Small intestine (tissue), 7 donors: ENCODE results near the gene DNMT3A. TPM values are rescaled to one million over a fixed set of nuclear protein-coding genes. Genes with fewer than 3 reads are reported as not detected.

ENCODE experiments used
- DNase-seq, 2 donors: peaks; one replicate each; pipeline versions ENCODE4 v3.0.0 to v3.0.0-alpha.2; 2013
- FAIRE-seq: peaks from 2 replicates; lab custom pipeline; 2012; peaks lifted over from hg19 to GRCh38; lab: Jason Lieb, UNC
- H3K27ac ChIP-seq, 3 donors: one replicate each; pipeline ENCODE4 v1.5.1; 2013; ENCODE audit warnings: low read length in 2 of 3, mild to moderate bottlenecking in 2 of 3, control low read depth in 1 of 3, inconsistent platforms in 1 of 3, low read depth in 1 of 3, moderate library complexity in 1 of 3
- H3K27me3 ChIP-seq, 3 donors: one replicate each; pipeline ENCODE4 v1.6.1; 2013; ENCODE audit warnings: low read length in 3 of 3, inconsistent platforms in 1 of 3; ENCODE audit not compliant: control insufficient read depth in 3 of 3, insufficient read depth in 3 of 3
- H3K36me3 ChIP-seq, 3 donors: one replicate each; pipeline ENCODE4 v1.6.1; 2013; ENCODE audit warnings: low read length in 3 of 3, inconsistent platforms in 1 of 3, low read depth in 1 of 3, mild to moderate bottlenecking in 1 of 3, moderate library complexity in 1 of 3; ENCODE audit not compliant: control insufficient read depth in 3 of 3, insufficient read depth in 2 of 3
- H3K4me1 ChIP-seq, 3 donors: one replicate each; pipeline ENCODE4 v1.6.1; 2013; ENCODE audit warnings: low read length in 2 of 3, inconsistent platforms in 1 of 3, low read depth in 1 of 3, mild to moderate bottlenecking in 1 of 3, moderate library complexity in 1 of 3; ENCODE audit not compliant: control insufficient read depth in 3 of 3, insufficient read depth in 2 of 3
- H3K4me3 ChIP-seq, 3 donors: one replicate each; pipeline ENCODE4 v1.5.1; 2013; ENCODE audit warnings: low read length in 3 of 3, control low read depth in 1 of 3, inconsistent platforms in 1 of 3, low read depth in 1 of 3, mild to moderate bottlenecking in 1 of 3, moderate library complexity in 1 of 3
- H3K9me3 ChIP-seq, 2 donors: one replicate each; pipeline ENCODE4 v1.6.1; 2013; ENCODE audit warnings: low read depth in 1 of 2, low read length in 1 of 2; ENCODE audit not compliant: control insufficient read depth in 2 of 2, insufficient read depth in 1 of 2
- whole genome bisulfite sequencing, 3 donors: extraction: QIAGEN DNeasy Blood & Tissue Kit; methylation state at CpG; one replicate each; pipeline ENCODE4 v1.1.7; 2013; 5-methylcytosine and 5-hydroxymethylcytosine counted together
- polyA plus RNA-seq, 4 donors: library from polyadenylated mRNA; stranded (reverse) in 3 of 4; unstranded in 1 of 4; fragments of 200-250 nt in 3 of 4; fragments of 120-200 nt in 1 of 4; gene quantifications; one replicate each; pipeline versions ENCODE4 v1.2.1 to v1.2.3, GENCODE V29; 2013
- donor health status: healthy with polysubstance abuse.
- donor health status: control.
- donor health status: control.
- donor health status: Bipolar disorder and iron deficiency.
- donor health status: healthy.

The DNMT3A gene
- polyA plus RNA-seq, 4 donors = 3.4 to 51.2 (median 9.7) TPM

GRCh38 chr2:25201794-25202193, 139.9 kb downstream of the DNMT3A start:
- FAIRE-seq = no peak
- no peak overlapping the region for H3K4me3 ChIP-seq
- no peaks in the 10 kb centered on the region for H3K4me1 ChIP-seq
- 93 to 94% (median 93%) methylated on average over 6 to 7 of the region's 7 CpGs for WGBS, 3 donors
- H3K27ac ChIP-seq = no peak overlapping the region
- H3K27me3 ChIP-seq = no peaks in the 10 kb centered on the region
- no peak for DNase-seq
- H3K36me3 ChIP-seq = no peaks in the 10 kb centered on the region
- no peaks in the 10 kb centered on the region for H3K9me3 ChIP-seq

- 68 to 73% (median 71%) methylated on average over 6 of the region's 6 CpGs for WGBS, 3 donors
- no peak for FAIRE-seq
- Histone ChIP-seq H3K27ac (no peak overlapping the region), H3K4me3 (no peak overlapping the region), H3K9me3 (no peaks in the 10 kb centered on the region), H3K4me1 (no peaks in the 10 kb centered on the region), H3K36me3 (no peaks in the 10 kb centered on the region), H3K27me3 (no peaks in the 10 kb centered on the region)
- no peak for DNase-seq
Measured at GRCh38 chr2:25201265-25201664, 140.5 kb downstream of the DNMT3A start.

- 73 to 81% (median 74%) methylated on average over 5 of the region's 5 CpGs for WGBS, 3 donors
- DNase-seq = no peak
- no peaks in the 10 kb centered on the region for H3K36me3 ChIP-seq
- H3K9me3 ChIP-seq = no peaks in the 10 kb centered on the region
- no peak for FAIRE-seq
- H3K27ac ChIP-seq = no peak overlapping the region
- no peaks in the 10 kb centered on the region for H3K4me1 ChIP-seq
- no peak overlapping the region for H3K4me3 ChIP-seq
- H3K27me3 ChIP-seq = no peaks in the 10 kb centered on the region
Measured at GRCh38 chr2:25198576-25198975, 143.1 kb downstream of the DNMT3A start.

GRCh38 chr2:25198209-25198525, 143.6 kb downstream of the DNMT3A start:
- Histone ChIP-seq H3K27ac (no peak overlapping the region), H3K9me3 (no peaks in the 10 kb centered on the region), H3K4me1 (no peaks in the 10 kb centered on the region), H3K36me3 (no peaks in the 10 kb centered on the region), H3K27me3 (no peaks in the 10 kb centered on the region), H3K4me3 (no peak overlapping the region)
- DNase-seq = no peak
- FAIRE-seq = no peak
- WGBS, 3 donors = 52 to 61% (median 53%) methylated on average over 4 of the region's 4 CpGs

DNA sequence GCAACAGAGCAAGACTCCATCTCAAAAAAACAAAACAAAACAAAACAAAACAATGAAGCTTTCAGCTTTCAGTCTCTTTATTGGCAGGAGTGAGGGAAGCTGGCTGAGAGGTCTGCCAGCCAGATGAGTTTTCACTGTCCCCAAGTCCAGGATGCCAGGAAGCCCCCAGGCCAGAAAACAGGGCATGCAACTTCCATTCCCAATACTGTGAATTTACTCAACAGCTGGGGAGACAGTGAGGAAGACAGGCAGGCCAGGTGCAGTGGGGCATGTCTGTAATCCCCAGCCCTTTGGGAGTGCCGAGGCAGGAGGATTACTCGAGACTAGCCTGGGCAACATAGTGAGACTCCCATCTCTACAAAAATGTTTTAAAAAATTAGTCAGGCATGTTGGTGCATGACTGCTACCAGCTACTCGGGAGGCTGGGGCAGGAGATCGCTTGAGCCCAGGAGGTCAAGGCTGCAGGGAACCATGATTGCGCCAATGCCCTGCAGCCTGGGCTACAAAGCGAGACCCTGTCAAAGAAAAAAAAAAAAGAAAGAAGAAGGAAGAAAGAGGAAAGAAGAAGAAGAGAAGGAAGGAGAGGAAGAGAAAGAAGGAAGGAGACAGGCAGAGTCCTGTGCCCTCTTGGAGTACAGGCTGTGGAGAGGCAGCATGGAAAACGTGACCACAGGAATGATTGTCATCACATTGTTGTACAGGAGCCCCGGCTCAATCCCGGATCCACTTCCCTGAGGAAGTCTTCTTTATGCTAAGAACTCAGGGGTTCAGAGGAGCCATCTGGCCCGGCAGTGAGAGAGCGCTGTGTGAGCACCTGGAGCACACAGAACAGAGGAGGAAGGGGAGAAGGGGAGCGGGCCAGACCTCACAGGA, 144.2 kb downstream of the DNMT3A start:
- no peak overlapping the region for H3K27ac ChIP-seq
- FAIRE-seq = no peak
- no peaks in the 10 kb centered on the region for H3K9me3 ChIP-seq
- H3K4me1 ChIP-seq = no peaks in the 10 kb centered on the region
- H3K4me3 ChIP-seq = no peak overlapping the region
- no peaks in the 10 kb centered on the region for H3K27me3 ChIP-seq
- no peaks in the 10 kb centered on the region for H3K36me3 ChIP-seq
- 59 to 64% (median 61%) methylated on average over 12 of the region's 12 CpGs for WGBS, 3 donors
- DNase-seq = peak in 1 of 2 donors; percentile 30

DNA sequence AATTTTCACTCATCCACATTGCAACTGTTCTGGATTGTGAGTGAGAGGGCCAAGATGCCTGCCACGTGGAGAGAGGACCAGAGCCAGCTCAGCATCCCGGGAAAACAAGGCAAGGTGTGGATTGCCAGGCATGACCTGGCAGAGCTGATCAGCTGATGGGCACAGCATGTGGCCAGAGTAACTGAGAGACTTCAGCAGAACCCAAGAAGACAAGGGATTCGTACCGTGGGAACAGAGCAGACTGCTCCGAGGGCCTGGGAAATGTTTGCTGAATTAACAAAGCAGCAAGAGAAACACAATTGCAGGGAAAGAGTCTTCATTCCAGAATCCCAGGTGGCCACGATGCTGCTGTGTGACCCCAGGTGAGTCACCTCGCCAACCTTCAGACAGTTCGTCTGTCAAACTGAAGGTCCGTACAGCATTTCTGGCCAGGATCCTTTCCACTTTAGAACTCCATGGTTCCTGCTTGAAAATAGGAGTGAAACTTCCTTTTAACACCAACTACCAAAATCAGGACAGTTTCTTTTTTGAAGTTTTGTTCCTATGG, 147.1 kb downstream of the DNMT3A start:
- no peak overlapping the region for H3K27ac ChIP-seq
- 82 to 86% (median 82%) methylated on average over 9 of the region's 9 CpGs for WGBS, 3 donors
- H3K4me3 ChIP-seq = no peak overlapping the region
- no peaks in the 10 kb centered on the region for H3K4me1 ChIP-seq
- FAIRE-seq = no peak
- no peaks in the 10 kb centered on the region for H3K9me3 ChIP-seq
- H3K27me3 ChIP-seq = no peaks in the 10 kb centered on the region
- DNase-seq = no peak
- H3K36me3 ChIP-seq = no peaks in the 10 kb centered on the region

DNA sequence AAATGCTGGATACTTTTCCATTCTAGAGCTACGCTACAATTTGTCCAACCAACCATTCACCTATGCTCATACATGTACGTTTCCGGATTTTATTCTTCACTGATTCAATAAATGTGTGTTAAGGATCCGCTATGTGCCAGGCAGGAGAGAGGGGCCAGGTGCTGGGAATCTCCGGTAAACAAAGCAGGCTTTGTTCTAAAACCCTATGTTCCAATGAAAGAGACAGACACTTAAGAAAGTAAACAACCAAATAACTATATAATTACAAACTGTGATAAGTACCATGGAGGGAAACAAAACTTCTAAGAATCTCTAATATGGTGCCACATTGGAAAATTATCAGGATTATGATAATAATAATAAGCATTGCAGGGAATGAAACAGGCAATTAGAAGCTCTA, 151.2 kb downstream of the DNMT3A start:
- Histone ChIP-seq H3K4me1 (peaks cover 0 to 10% (median 0%) of the 10 kb centered on the region in 3 donors), H3K27ac (no peak overlapping the region), H3K36me3 (no peaks in the 10 kb centered on the region), H3K9me3 (peaks cover 0 to 3% of the 10 kb centered on the region in 2 donors), H3K27me3 (no peaks in the 10 kb centered on the region), H3K4me3 (no peak overlapping the region)
- 25 to 68% (median 47%) methylated on average over 5 of the region's 5 CpGs for WGBS, 3 donors
- DNase-seq (no peak), FAIRE-seq (no peak)

DNA sequence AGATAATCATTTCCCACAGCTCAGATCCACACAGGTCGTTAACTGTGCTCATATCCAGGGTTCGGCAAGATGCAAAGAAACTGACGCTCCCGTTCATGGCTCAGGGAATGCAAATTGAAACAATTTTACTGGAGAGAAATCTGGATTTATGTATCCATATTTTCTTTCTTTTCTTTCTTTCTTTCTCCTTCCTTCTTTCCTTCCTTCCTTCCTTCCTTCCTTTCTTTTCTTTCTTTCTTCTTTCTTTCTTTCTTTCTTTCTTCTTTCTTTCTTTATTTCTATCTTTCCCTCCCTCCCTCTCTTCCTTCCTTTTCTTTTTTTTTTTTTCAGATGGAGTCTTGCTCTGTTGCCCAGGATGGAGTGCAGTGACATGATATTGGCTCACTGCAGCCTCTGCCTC, 153.3 kb downstream of the DNMT3A start:
- WGBS, 3 donors = 68 to 82% (median 78%) methylated on average over 4 of the region's 4 CpGs
- Histone ChIP-seq H3K27ac (no peak overlapping the region), H3K27me3 (no peaks in the 10 kb centered on the region), H3K9me3 (peaks cover 0 to 3% of the 10 kb centered on the region in 2 donors), H3K4me3 (no peak overlapping the region), H3K36me3 (no peaks in the 10 kb centered on the region), H3K4me1 (peaks cover 0 to 10% (median 0%) of the 10 kb centered on the region in 3 donors)
- FAIRE-seq = no peak
- no peak for DNase-seq
